Transverse colon (tissue), 4 donors: ENCODE results near the gene TBX21. TPM values are rescaled to one million over a fixed set of nuclear protein-coding genes. Genes with fewer than 3 reads are reported as not detected.

Experiments used
- DNase-seq: peaks from one replicate; pipeline ENCODE4 v3.0.0-alpha.2; 2019
- H3K27ac ChIP-seq, 4 donors: fragments of 200-600 bp; sonication (generic); 2 replicates each; pipeline ENCODE4 v1.5.1; 2016 to 2018; ENCODE audit warnings: inconsistent platforms in 4 of 4
- H3K27me3 ChIP-seq: fragments of 200-600 bp; sonication (generic); 2 replicates; pipeline ENCODE4 v1.5.1; 2017; ENCODE audit warnings: inconsistent platforms
- H3K36me3 ChIP-seq, 4 donors: fragments of 200-600 bp; sonication (generic); 2 replicates each; pipeline ENCODE4 v1.5.1; 2017 to 2019; ENCODE audit warnings: inconsistent platforms in 4 of 4
- H3K4me1 ChIP-seq, 4 donors: fragments of 200-600 bp; sonication (generic); 2 replicates each; pipeline ENCODE4 v1.5.1; 2017 to 2020; ENCODE audit warnings: inconsistent platforms in 4 of 4
- H3K4me3 ChIP-seq, 4 donors: fragments of 200-600 bp; sonication (generic); 1 replicate in 1 of 4; 2 replicates in 3 of 4; pipeline versions ENCODE4 v1.5.1 to v1.6.1; 2017 to 2019; ENCODE audit warnings: inconsistent platforms in 4 of 4
- H3K9me3 ChIP-seq, 2 donors: fragments of 200-600 bp; sonication (generic); 2 replicates each; pipeline ENCODE4 v1.5.1; 2017 to 2019; ENCODE audit warnings: inconsistent platforms in 2 of 2
- CTCF ChIP-seq, 5 experiments: fragments of 200-600 bp in 3 of 5; fragments of 450-650 bp in 2 of 5; sonication (generic) in 3 of 5; IDR thresholded peaks; 1 replicate in 2 of 5; 2 replicates in 3 of 5; pipeline ENCODE4 v1.5.1; 2016 to 2017; ENCODE audit warnings: antibody characterized with exemption in 5 of 5, inconsistent platforms in 3 of 5, mild to moderate bottlenecking in 2 of 5, moderate library complexity in 1 of 5
- EP300 ChIP-seq: sonication (generic); formaldehyde crosslinking; IDR thresholded peaks from one replicate; pipeline ENCODE4 v1.6.1; 2017; ENCODE audit warnings: antibody characterized with exemption, low read depth
- POLR2A ChIP-seq: fragments of 450-650 bp; IDR thresholded peaks from one replicate; pipeline ENCODE4 v1.6.1; 2016; ENCODE audit warnings: antibody characterized with exemption, mild to moderate bottlenecking, moderate library complexity
- POLR2AphosphoS5 ChIP-seq, 3 donors: sonication (generic); formaldehyde crosslinking; IDR thresholded peaks; one replicate each; pipeline ENCODE4 v1.6.1; 2016; ENCODE audit warnings: antibody characterized with exemption in 3 of 3
- WGBS, 2 donors: methylation state at CpG; one replicate each; pipeline ENCODE4 v1.1.5; 2018; ENCODE audit warnings: low coverage in 1 of 2; 5-methylcytosine and 5-hydroxymethylcytosine counted together
- in situ Hi-C, 4 donors: fragments of 200-750 bp; cut with MboI; loops; one replicate each; pipeline versions ENCODE4 v1.15.0 to v1.15.1; 2017; ENCODE audit warnings: low sequenced_read_pairs in 3 of 4, low pct_ligation_motif_present in 1 of 4, low pct_unique_long_range_greater_than_20kb in 1 of 4
- intact Hi-C: fragments of 100-400 bp; cut with DNase I; formaldehyde crosslinking; loops from one replicate; pipeline ENCODE4 v1.15.1; 2023; ENCODE audit warnings: low total_unique reads
- total RNA-seq, 4 donors: library from RNA; depleted of rRNA; stranded (reverse); fragments of >200 nt; gene quantifications; one replicate each; pipeline ENCODE4 v1.1.0, GENCODE V29; 2016

TBX21 gene
- total RNA-seq, 4 donors from 2014 or later: 0.27 to 18.3 (median 4.9) TPM; not detected in 1

- WGBS, 2 donors: 60% methylated on average over 2 of the region's 2 CpGs; no CpG with 5 or more reads in 1 of the 2 donors
- intact Hi-C loops (no loop called here), in situ Hi-C loops (no loop called here)
- H3K36me3 ChIP-seq: no peaks in the 10 kb centered on the region
- TF ChIP-seq POLR2AphosphoS5 (IDR thresholded peaks at IDR 0.05) (no peak), CTCF (IDR thresholded peaks at IDR 0.05) (peak in 2 of 5 experiments; percentile 6 to 13), EP300 (no peak)
- peaks cover 0 to 11% (median 6%) of the 10 kb centered on the region in 4 donors for H3K4me1 ChIP-seq
- H3K4me3 ChIP-seq: no peak overlapping the region
- H3K27me3 ChIP-seq: peaks cover 54% of the 10 kb centered on the region
- no peak overlapping the region for H3K27ac ChIP-seq
- no peaks in the 10 kb centered on the region for H3K9me3 ChIP-seq
- no peak for DNase-seq
These were observed 15.8 kb upstream of the TBX21 start for GRCh38 chr17:47717261-47717697.

GRCh38 chr17:47717979-47718621, 14.9 kb upstream of the TBX21 start:
- peaks cover 56% of the 10 kb centered on the region for H3K27me3 ChIP-seq
- intact Hi-C loops (no loop called here), in situ Hi-C loops (no loop called here)
- no peak for TF ChIP-seq CTCF (IDR thresholded peaks at IDR 0.05)
- no peak overlapping the region for H3K4me3 ChIP-seq
- H3K36me3 ChIP-seq: no peaks in the 10 kb centered on the region
- DNase-seq: no peak
- H3K4me1 ChIP-seq: peaks cover 0 to 11% (median 6%) of the 10 kb centered on the region in 4 donors
- H3K27ac ChIP-seq: no peak overlapping the region
- no peaks in the 10 kb centered on the region for H3K9me3 ChIP-seq
- 0 to 24% methylated on average over 3 to 9 of the region's 9 CpGs for WGBS, 2 donors

- WGBS, 2 donors: 56 to 71% methylated on average over 3 to 8 of the region's 8 CpGs
- TF ChIP-seq POLR2A: no peak
- no peak for TF ChIP-seq CTCF (IDR thresholded peaks at IDR 0.05)
- no peak for TF ChIP-seq POLR2AphosphoS5 (IDR thresholded peaks at IDR 0.05)
- no peak for TF ChIP-seq EP300
- DNase-seq: no peak
- no peaks in the 10 kb centered on the region for H3K9me3 ChIP-seq
- no peak overlapping the region for H3K27ac ChIP-seq
- peaks cover 53% of the 10 kb centered on the region for H3K27me3 ChIP-seq
- in situ Hi-C loops (no loop called here), intact Hi-C loops (no loop called here)
- H3K4me3 ChIP-seq: no peak overlapping the region
- peaks cover 0 to 11% (median 6%) of the 10 kb centered on the region in 4 donors for H3K4me1 ChIP-seq
- H3K36me3 ChIP-seq: no peaks in the 10 kb centered on the region
These were observed 14.2 kb upstream of the TBX21 start for GRCh38 chr17:47718634-47719405.

- WGBS, 2 donors: 50% methylated on average over 9 of the region's 9 CpGs; no CpG with 5 or more reads in 1 of the 2 donors
- peaks cover 55% of the 10 kb centered on the region for H3K27me3 ChIP-seq
These were observed 13.5 kb upstream of the TBX21 start for GRCh38 chr17:47719411-47720152.

More at GRCh38 chr17:47719411-47720152, 13.5 kb upstream of the TBX21 start:
- Histone ChIP-seq H3K4me1 (peaks cover 0 to 11% (median 6%) of the 10 kb centered on the region in 4 donors), H3K4me3 (no peak overlapping the region), H3K27ac (no peak overlapping the region), H3K9me3 (no peaks in the 10 kb centered on the region), H3K36me3 (no peaks in the 10 kb centered on the region)
- in situ Hi-C loops (no loop called here), intact Hi-C loops (no loop called here)
- no peak for DNase-seq
- no peak for TF ChIP-seq POLR2A
- TF ChIP-seq POLR2AphosphoS5 (IDR thresholded peaks at IDR 0.05): no peak
- TF ChIP-seq EP300: no peak
- no peak for TF ChIP-seq CTCF (IDR thresholded peaks at IDR 0.05)
